ENCODE results near the gene JMJD8.

DNA sequence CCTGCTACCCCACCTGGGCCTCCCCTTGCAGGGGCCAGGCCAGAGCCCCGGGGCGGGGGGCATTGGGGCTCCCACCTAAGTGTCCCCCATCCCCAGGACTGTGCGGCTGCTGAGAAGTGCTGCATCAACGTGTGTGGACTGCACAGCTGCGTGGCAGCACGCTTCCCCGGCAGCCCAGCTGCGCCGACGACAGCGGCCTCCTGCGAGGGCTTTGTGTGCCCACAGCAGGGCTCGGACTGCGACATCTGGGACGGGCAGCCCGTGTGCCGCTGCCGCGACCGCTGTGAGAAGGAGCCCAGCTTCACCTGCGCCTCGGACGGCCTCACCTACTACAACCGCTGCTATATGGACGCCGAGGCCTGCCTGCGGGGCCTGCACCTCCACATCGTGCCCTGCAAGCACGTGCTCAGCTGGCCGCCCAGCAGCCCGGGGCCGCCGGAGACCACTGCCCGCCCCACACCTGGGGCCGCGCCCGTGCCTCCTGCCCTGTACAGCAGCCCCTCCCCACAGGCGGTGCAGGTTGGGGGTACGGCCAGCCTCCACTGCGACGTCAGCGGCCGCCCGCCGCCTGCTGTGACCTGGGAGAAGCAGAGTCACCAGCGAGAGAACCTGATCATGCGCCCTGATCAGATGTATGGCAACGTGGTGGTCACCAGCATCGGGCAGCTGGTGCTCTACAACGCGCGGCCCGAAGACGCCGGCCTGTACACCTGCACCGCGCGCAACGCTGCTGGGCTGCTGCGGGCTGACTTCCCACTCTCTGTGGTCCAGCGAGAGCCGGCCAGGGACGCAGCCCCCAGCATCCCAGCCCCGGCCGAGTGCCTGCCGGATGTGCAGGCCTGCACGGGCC, 51.4 kb downstream of the JMJD8 start:
- TF ChIP-seq, protein P1, sequence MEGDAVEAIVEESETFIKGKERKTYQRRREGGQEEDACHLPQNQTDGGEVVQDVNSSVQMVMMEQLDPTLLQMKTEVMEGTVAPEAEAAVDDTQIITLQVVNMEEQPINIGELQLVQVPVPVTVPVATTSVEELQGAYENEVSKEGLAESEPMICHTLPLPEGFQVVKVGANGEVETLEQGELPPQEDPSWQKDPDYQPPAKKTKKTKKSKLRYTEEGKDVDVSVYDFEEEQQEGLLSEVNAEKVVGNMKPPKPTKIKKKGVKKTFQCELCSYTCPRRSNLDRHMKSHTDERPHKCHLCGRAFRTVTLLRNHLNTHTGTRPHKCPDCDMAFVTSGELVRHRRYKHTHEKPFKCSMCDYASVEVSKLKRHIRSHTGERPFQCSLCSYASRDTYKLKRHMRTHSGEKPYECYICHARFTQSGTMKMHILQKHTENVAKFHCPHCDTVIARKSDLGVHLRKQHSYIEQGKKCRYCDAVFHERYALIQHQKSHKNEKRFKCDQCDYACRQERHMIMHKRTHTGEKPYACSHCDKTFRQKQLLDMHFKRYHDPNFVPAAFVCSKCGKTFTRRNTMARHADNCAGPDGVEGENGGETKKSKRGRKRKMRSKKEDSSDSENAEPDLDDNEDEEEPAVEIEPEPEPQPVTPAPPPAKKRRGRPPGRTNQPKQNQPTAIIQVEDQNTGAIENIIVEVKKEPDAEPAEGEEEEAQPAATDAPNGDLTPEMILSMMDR (IDR thresholded peaks at IDR 0.05) = no peak
- no peak for TF ChIP-seq POLR2A (IDR thresholded peaks at IDR 0.05)
- no peak for TF ChIP-seq EP300 (IDR thresholded peaks at IDR 0.05)

Data from ovary (tissue), 3 donors.